Adrenal gland (tissue), 5 donors: ENCODE results near the gene THSD4.

Experiments
- CTCF ChIP-seq, 6 experiments: fragments of 450-650 bp in 4 of 6; fragments of 200-600 bp in 2 of 6; sonication (generic) in 1 of 6; IDR thresholded peaks; 1 replicate in 5 of 6; 2 replicates in 1 of 6; pipeline versions ENCODE4 v1.5.1 to v1.8.0; 2016 to 2021; ENCODE audit warnings: antibody characterized with exemption in 6 of 6, mild to moderate bottlenecking in 2 of 6, moderate library complexity in 1 of 6
- POLR2A ChIP-seq, 2 donors: fragments of 450-650 bp; IDR thresholded peaks; one replicate each; pipeline ENCODE4 v1.6.1; 2017; ENCODE audit warnings: antibody characterized with exemption in 2 of 2, mild to moderate bottlenecking in 2 of 2, moderate library complexity in 1 of 2
- donor health status: DM: no; HTN: no; CAD: no.

DNA sequence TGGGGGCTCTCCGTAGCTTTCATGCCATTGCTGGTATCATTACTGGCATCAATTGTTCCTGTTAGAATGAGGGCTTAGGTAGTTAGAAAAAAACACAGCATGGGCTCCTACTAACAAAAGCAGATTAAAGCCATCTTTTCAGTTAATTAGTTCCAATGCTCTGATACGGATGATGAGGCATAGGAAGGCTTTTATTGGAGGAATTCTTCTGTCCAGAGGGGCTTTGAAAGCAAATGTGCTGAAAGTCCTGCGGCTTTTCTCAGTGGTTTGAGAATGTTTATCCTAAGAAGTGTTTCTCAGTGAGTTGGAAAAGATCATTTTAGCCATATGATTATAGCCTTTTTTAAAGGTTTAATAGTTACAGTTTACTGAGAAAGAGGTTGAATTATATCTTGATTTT lies 198.5 kb downstream of the THSD4 start:
- no peak for TF ChIP-seq CTCF (IDR thresholded peaks at IDR 0.05)
- no peak for TF ChIP-seq POLR2A (IDR thresholded peaks at IDR 0.05)
